NCI-H2029 treated with DMSO at 0.1 percent for 48 hours (cell line): ENCODE results near the gene GAB1.
A peak's percentile ranks its signal among the peaks of the same experiment; 100 is the strongest.

ENCODE experiments used
- DNase-seq: peaks from one replicate; lab custom pipeline; 2025; lab: John Stamatoyannopoulos, UW

Gene GAB1

GRCh38 chr4:143358923-143359643, 22.4 kb downstream of the GAB1 start:
- no peak for DNase-seq

DNA sequence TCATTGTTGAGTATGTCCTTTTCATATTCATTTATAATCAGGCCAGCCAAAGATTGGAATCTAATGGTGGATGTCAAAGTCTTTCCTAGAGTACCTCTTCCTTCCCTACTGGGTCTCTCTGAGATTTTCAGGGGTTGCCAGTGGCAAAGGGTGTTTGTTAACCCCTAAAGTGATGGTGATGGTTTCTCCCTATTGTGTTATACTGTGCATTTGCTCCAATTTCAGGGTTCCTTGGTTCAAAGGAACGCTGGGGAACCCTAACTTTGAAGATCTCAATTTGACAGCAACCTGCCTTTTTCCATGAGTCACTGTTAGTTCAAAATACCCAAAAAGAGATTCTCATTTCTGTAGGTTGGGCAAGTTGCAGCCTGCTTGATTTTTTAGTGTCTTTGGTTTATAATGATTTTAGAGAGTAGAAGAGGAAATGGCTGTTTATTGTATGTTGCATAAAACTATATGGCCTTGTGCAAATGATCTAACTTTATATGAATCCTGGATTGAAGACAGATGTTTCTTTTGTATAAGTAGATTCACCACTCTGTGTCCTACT, 23.0 kb downstream of the GAB1 start:
- no peak for DNase-seq

DNA sequence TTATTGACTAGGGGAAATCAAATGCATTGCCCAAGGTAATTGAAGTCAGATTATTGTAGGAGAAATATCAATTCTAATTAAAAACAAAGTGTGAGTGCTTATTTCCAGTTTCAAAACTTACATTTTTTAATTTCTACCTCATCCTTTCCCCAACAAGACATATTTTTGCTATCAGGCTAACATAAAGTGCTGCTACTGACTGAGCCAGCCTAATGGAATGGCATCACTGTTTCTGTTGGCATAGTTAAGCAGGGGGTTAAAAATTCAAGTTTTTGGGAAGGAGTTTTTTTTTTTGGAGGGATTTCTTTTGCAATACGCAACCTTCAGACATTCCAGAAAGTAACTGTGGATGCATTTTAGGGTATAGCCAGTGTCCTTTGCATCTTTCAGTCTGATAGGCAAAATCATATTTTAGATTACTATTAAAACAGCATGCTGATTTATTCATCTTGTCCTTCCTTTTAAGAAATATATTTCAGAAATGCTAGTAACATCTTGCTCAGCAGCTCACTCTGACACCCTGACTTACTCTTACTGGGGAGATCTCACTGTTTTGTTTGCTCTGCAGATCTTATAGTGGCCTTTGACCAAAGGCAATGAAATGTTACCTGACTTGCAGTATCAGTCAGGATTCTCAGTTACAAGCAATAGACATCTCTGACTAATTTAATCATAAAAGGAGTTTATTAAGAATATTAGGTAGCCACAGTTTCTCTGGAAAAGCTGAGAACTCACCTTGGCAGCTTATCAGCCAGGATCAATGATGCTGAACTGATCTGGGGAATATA, 24.4 kb downstream of the GAB1 start:
- no peak for DNase-seq

DNA sequence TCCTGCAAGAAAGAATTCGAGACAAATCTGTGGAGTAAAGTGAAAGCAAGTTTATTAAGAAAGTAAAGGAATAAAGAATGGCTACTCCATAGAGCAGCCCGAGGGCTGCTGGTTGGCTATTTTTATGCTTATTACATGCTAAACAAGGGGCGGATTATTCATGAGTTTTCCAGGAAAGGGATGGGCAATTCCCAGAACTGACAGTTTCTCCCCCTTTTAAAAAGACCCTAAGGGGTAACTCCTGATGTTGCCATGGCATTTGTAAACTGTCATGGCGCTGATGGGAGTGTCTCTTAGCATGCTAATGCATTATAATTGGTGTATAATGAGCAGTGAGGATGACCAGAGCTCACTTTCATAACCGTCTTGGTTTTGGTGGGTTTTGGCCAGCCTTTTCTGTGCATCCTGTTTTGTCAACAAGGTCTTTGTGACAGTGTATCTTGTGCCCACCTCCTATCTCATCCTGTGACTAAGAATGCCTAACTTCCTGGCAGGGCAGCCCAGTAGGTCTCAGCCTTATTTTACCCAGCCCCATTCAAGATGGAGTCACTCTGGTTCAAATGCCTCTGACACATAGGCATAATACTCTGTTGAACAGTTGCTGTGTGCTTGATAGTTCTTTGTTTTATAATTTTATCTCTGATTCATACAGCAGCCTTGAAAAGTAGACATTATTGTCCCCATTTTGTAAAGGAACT, 25.8 kb downstream of the GAB1 start:
- DNase-seq: no peak

- DNase-seq: no peak
These were observed 26.7 kb downstream of the GAB1 start for GRCh38 chr4:143363332-143363731.

DNA sequence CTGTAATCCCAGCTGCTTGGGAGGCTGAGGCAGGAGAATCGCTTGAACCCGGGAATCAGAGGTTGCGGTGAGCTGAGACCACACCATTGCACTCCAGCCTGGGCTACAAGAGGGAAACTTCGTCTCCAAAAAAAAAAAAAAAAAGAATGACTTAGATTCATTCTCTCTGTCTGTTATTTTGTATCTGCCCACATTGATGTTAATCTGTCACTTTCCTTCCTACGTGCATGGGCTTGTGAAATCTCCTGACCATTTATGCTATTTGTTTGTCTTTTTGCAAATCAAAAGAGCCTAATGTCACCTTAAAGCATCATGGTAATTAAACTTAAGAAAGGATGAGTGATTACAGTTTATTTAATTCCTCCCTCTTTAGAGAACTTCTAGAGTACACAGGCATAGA, 27.4 kb downstream of the GAB1 start:
- no peak for DNase-seq

GRCh38 chr4:143367863-143368262, 31.2 kb downstream of the GAB1 start:
- DNase-seq: no peak

- DNase-seq: no peak
These were observed 32.9 kb downstream of the GAB1 start for GRCh38 chr4:143369552-143369951.

GRCh38 chr4:143372093-143372915, 35.6 kb downstream of the GAB1 start:
- no peak for DNase-seq

- no peak for DNase-seq
These were observed 37.6 kb downstream of the GAB1 start for GRCh38 chr4:143374255-143374654.

DNA sequence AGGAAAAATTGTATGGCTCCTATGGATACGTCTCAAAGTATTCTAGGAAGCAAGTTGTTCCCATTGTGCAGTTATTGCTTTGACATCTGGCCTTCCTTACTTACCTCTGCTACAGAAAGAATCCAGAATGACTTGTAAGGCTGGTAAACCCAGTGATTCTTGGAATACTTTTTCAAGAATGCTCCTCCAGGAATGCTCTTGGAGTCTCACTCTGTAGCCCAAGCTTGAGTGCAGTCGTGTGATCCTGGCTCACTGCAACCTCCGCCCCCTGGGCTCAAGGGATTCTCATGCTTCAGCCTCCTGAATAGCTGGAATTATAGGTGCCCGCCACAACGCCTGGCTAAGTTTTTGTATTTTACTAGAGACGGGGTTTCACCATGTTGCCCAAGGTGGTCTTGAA, 38.1 kb downstream of the GAB1 start:
- DNase-seq: no peak

DNA sequence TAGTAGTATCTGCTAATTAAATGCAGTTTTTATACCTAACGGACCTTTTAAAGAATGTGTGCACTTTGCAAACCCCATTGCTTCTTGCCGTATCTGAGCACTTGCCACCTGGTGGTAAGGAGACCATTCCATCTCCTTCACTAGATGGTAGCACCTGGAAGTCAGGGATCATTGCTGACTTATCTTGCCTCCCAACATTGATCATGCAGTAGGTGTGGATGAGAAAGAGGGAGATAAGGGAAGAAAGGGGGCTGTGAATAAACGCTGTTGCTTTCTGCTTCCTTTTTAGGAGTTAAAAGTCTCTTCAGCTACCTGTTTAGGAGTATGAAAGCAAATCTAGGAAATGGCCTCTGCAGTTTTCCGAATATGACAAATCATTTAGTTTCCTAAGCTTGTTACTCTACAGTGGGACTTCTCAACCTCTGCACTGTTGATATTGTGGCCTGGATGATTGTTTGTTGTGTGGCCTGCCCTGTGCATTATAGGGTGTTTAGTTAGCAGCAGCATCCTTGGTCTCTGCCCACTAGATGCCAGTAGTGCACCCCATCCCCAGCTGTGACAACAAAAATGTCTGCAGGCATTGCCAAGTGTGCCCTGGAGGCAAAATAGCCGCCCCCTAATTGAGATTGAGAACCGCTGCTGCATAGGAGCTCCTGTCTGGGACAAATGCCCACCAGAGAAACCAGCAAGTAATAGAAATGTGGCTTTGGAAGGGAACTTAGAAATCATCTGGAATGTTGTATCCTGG, 38.8 kb downstream of the GAB1 start:
- no peak for DNase-seq

DNA sequence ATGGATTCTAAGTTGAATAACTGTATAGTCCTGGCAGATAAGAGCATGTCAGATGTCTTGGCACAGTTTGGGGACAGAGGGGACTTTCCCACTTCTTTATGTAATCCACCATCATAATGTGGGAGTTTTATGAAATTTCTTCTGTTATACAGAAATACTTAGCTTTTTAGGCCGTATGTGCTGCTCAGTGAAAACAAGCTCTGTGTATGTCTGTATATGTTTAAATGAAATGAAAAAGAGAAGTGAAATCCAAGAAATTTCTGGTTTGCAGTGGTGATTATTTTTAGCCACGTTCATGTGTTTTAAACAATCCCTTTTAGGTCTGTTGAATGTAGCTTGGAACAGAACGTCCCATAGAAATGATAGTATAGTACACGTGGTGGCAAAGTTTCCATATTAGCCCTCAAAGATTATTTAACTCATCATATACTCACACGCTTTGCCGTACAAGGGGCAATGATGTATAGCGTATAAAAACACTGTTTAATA, 41.0 kb downstream of the GAB1 start:
- DNase-seq: no peak

- DNase-seq: no peak
These were observed 44.0 kb downstream of the GAB1 start for GRCh38 chr4:143380629-143381028.

GRCh38 chr4:143381189-143382118, 44.8 kb downstream of the GAB1 start:
- peak; percentile 43 for DNase-seq

DNA sequence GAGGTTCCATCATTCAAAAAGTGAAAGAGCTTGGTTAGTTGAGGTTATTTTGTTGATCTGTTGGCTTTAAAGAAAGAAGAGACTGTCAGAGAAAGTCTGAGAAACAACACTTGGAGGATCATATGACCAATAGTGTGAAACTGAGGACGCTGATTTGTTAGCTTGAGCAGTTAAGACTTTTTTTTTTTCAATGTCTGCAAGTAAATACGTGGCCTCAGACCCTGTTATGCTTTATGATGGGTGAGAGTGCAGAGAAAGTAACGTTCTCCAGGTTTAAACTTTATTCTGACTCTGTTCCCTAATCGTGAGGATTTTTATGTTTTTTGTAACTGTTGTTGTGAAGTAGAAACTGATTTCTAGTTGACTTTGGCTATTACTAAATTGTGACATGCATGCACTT, 45.9 kb downstream of the GAB1 start:
- DNase-seq: no peak

DNA sequence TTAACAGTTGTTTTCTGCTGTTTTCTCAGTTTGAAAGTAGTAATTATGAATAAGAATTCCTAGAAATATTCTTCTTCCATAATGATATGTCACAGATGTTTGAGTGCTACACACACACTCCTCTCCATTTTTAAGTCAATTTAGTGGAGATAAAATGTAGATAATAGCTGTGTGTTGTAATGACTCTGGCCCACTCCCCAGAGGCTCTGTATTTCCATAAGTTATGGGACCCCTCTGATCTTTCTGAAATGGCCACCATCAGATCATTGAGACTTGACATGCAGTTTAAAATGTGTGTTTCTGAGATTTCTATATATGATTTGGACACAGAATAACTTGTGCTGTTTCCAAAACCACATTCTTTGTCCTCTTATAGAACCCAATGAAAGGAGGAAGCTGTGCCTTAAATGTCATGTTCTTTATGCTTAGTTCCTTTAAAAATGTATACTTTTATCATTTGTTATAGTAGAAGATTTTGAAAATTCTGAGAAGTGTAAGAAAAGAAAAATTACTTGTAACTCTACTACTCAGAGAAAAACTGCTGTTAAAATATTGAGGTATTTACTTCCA, 46.4 kb downstream of the GAB1 start:
- no peak for DNase-seq

DNA sequence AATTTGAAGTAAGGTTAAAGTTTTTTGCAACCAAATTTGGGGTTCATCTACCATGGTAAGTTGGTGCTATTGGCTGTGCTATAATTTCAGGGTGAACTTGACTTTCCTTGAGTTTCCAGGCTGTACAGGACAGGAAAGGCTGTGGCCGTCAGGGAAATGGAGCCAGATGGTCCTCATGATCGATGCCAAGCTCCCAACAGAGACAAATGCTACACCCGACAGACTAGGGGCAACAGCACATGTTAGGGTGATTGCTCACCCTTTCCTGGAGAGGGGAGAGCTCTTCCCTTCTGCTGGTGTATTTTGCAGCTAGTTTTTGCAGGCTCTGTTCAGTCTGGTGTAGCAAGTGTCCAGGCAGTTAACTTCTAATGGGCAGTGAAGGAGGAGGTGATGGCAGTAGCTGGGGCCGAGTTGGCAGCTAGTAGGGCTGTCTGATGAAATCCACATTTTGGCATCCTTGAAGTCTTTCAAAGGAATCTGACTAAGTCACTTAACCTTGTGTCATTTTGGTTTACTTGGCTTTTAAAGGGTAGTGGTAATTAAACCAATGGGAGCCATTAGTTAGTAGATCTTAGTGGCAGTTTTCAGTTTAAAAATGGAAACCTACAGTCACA, 47.8 kb downstream of the GAB1 start:
- DNase-seq: no peak

DNA sequence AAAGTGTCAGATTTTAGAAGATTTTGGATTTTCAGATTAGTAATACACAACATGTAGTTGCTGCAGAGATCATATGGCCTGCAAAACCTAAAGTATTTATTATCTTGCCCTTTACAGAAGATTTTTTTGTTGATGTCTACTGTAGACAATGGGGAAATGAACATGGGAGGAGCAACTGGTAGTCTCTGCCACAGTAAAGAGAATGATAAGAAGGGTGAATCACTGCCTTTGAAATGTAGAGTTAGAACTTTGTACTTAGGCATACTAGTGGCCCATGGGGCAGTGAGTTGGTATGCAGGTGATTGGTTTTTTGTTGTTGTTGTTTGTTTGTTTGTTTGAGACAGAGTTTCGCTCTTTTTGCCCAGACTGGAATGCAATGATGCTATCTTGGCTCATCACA, 50.1 kb downstream of the GAB1 start:
- DNase-seq: no peak
